Adipose tissue (tissue), 3 donors: ENCODE data around the gene RHOB. TPM values are rescaled to one million over a fixed set of nuclear protein-coding genes. Genes with fewer than 3 reads are reported as not detected.
"Not testable (repeated sequence)": the region's sequence is repeated elsewhere in the genome, so short reads cannot be mapped to it uniquely, and the experiment has no call there.

Source experiments
- H3K27ac ChIP-seq: one replicate; pipeline ENCODE4 v1.5.1; 2013; ENCODE audit warnings: low read depth, low read length
- WGBS, 3 donors: extraction: QIAGEN DNeasy Blood & Tissue Kit; methylation state at CpG; one replicate each; pipeline ENCODE4 v1.1.7; 2013; 5-methylcytosine and 5-hydroxymethylcytosine counted together
- polyA plus RNA-seq, 3 donors: library from polyadenylated mRNA; stranded (reverse); fragments of 200-250 nt; gene quantifications; one replicate each; pipeline ENCODE4 v1.2.3, GENCODE V29; 2013
- donor health status: healthy with polysubstance abuse.
- donor health status: Bipolar disorder and iron deficiency.
- donor health status: healthy.

The RHOB gene
- polyA plus RNA-seq, 3 donors, result 155 to 963 (median 704) TPM

- WGBS, 3 donors, result 91 to 98% (median 94%) methylated on average over 3 to 4 of the region's 4 CpGs
- no peak overlapping the region for H3K27ac ChIP-seq
Measured at GRCh38 chr2:20433946-20434553, 12.8 kb upstream of the RHOB start.

DNA sequence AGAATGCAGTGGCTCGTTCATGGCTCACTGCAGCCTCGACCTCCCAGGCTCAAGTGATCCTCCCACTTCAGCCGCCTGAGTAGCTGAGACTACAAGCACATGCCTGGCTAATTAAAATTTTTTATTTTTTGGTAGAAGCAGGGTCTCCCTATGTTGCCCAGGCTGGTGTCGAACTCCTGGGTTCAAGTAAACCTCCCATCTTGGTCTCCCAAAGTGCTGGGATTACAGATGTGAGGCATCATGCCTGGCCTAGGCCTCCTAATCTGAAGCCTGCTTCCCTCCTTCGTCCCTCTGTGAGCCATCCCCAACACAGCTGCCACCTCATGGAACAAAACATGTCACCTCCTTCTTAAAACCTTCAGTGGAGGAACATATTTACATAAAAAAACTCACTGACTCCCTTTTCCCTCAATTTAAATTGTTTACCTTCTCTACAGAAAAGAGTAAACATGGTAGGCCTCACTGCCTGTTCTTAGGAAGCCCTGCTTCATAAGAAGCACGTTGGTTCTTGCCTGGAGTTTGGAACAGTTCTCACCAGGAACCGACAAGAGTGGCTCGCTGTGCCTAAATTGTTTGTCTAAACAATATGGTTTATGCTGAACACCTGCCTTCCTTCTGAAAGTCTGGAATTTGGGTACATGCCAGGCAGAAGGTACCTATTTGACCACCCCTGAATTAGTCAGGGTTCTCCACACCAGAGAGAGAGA lies 12.1 kb upstream of the RHOB start:
- WGBS, 3 donors, result 90 to 96% (median 94%) methylated on average over 8 of the region's 8 CpGs
- H3K27ac ChIP-seq, result no peak overlapping the region

DNA sequence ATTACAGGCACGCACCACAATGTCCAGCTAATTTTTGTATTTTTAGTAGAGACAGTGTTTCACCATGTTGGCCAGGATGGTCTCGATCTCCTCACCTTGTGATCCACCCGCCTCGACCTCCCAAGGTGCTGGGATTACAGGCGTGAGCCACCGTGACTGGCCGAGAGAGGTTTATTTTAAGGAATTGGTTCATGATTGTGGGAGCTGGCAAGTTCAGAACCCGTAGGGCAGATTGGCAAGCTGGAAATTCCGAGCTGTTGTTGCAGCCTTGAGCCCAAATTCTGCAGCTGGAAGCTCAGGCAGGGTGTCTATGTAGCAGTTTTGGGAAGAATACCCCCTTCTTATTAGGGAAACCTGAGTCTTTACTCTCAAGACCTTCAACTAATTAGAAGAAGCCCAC lies 11.4 kb upstream of the RHOB start:
- not testable (repeated sequence) for H3K27ac ChIP-seq
- WGBS, 3 donors, result 93 to 94% (median 94%) methylated on average over 9 of the region's 9 CpGs

- H3K27ac ChIP-seq, result no peak overlapping the region
- 88 to 92% (median 91%) methylated on average over 7 of the region's 7 CpGs for WGBS, 3 donors
Measured at GRCh38 chr2:20436716-20437470, 10.0 kb upstream of the RHOB start.

DNA sequence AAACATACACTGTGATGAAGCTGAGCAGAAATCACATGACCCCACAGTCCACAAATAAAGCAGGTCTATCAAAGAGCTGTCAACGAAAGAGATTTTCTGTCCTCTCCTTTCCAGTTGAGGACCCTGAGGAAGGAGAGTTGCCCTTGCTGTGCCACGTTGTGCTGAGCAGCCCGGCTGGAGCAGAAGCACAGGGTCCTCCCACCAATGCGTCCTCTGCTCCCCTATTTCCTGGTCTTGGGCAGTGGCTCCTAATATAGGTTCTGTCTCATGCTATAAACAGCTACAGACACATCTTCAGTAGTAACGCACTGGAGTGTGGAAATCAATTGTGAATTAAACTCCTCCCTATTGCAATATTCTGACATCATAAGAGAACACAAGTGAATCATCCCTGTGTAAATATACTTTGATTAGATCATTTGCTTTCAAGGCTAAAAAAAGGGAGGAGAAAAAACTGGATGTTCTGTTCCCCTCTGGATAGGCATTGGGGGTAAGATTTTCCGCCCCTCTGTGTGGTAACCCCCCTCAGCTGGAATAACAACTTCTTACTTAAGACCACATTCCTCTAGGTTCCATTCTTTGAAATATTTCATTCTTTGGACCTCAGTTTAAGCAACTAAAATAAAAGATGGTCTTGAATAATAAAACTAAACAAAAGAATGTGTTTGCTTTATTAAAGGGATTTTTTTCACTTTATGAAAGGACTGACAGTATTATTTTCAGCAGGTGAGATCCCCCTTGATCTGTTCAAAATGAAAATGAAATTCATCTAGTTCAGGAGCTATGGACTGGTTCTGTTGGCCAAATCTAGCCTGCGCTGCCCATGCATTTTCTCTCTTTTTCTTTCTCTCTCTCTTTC lies 8.3 kb upstream of the RHOB start:
- no peak overlapping the region for H3K27ac ChIP-seq
- 44 to 47% (median 45%) methylated on average over 7 of the region's 7 CpGs for WGBS, 3 donors

DNA sequence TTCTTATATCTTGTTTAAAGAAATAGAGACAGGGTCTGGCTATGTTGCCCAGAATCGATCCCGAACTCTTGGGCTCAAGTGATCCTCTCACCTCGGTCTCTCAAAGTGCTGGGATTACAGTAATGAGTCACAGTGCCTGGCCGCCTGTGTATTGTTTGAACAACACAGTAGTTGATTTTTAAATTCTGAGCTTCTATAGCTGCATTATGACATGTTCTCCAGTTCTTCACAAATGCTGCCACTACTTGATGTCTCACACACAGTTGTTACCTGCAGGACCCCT lies 7.7 kb upstream of the RHOB start:
- 70 to 85% (median 82%) methylated on average over 4 of the region's 4 CpGs for WGBS, 3 donors
- H3K27ac ChIP-seq, result no peak overlapping the region

GRCh38 chr2:20439503-20439902 lies 7.4 kb upstream of the RHOB start:
- WGBS, 3 donors, result 53 to 79% (median 59%) methylated on average over 5 of the region's 5 CpGs
- H3K27ac ChIP-seq, result no peak overlapping the region

- 92 to 97% (median 93%) methylated on average over 6 of the region's 6 CpGs for WGBS, 3 donors
- H3K27ac ChIP-seq, result no peak overlapping the region
Measured at GRCh38 chr2:20440001-20440560, 6.8 kb upstream of the RHOB start.

GRCh38 chr2:20443276-20443920 lies 3.5 kb upstream of the RHOB start:
- WGBS, 3 donors, result 43 to 59% (median 47%) methylated on average over 6 of the region's 6 CpGs
- no peak overlapping the region for H3K27ac ChIP-seq

DNA sequence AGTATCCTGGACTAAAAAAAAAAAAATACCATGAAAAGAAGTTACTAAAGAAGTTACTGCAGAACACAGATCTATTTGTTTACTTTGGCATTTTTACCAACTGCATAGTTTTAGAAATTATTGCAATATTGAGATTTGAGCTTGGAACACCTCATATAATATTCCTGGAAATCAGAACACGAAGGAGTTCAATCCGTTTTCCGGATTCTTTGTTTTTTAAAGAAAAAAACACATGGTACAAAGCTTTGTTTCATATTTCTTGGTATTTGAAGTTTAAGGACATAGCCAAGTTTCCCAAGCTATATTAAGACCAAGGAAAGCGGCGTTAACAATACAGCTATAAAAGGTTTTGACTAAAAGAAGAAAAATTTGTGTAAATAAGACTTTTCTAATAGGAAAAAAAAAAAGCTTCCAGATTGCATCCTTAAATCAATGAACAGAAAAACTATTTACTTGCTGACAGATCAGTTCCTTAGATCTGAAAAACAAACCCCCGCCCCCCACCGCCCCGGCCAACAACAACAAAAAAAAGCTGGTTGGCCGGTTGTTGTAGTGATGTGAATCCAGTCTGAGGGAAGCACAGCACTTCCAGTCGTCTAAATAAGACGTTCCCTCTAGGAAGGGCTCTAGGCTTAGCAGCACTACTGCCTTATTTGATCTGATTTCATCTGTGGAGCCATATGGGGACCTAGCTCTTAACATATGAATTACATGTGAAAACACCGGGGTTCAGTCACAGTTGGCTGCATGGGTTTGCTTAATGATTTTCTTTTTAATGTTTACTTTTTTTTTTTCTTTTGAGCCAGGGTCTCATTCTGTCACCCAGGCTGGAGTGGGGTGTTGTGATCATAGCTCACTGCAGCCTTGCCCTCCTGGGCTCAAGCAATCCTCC lies 2.5 kb upstream of the RHOB start:
- 28 to 34% (median 30%) methylated on average over 12 of the region's 12 CpGs for WGBS, 3 donors
- H3K27ac ChIP-seq, result no peak overlapping the region

- H3K27ac ChIP-seq, result no peak overlapping the region
- WGBS, 3 donors, result 64 to 82% (median 64%) methylated on average over 24 of the region's 24 CpGs
Measured at GRCh38 chr2:20444993-20445910, 1.6 kb upstream of the RHOB start.

DNA sequence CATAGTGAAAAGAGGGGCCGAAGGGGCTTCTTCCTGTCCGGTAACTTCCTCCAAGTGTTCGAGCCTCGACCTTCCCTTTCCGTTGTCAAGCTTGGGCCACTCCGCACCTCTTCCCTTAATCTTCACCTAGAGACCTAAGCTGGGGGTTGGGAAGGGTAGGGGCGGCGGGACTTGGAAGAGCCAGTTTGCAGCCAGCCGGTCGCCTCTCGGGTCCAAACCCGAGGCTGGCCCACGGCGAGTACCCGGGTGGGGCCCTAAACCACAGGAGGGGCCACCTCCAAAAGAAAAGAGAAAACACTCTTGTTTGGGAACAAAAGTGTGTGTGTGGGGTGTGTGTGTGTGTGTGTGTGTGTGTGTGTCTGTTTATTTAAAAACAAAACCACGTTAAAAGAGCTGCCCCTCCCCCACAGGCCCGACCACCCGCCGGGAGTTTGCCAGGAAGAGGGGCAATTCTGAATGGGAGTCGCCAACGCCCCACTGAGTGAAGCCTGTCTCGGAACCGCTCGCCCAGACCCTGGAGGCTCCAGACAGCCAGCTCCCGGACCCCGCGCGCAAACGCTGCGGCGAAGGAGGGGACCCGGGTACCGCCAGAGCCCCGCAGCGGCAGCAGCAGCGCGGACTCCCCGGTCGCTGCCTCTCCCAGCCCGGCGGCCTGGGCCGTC lies 488 bp upstream of the RHOB start:
- peak overlapping the region; percentile 70 for H3K27ac ChIP-seq
- WGBS, 3 donors, result 3 to 9% (median 6%) methylated on average over 39 to 42 of the region's 42 CpGs

- peak overlapping the region; percentile 70 for H3K27ac ChIP-seq
- 5% methylated on average over 65 to 78 of the region's 78 CpGs for WGBS, 3 donors
Measured at GRCh38 chr2:20447437-20448245, 767 bp downstream of the RHOB start.

DNA sequence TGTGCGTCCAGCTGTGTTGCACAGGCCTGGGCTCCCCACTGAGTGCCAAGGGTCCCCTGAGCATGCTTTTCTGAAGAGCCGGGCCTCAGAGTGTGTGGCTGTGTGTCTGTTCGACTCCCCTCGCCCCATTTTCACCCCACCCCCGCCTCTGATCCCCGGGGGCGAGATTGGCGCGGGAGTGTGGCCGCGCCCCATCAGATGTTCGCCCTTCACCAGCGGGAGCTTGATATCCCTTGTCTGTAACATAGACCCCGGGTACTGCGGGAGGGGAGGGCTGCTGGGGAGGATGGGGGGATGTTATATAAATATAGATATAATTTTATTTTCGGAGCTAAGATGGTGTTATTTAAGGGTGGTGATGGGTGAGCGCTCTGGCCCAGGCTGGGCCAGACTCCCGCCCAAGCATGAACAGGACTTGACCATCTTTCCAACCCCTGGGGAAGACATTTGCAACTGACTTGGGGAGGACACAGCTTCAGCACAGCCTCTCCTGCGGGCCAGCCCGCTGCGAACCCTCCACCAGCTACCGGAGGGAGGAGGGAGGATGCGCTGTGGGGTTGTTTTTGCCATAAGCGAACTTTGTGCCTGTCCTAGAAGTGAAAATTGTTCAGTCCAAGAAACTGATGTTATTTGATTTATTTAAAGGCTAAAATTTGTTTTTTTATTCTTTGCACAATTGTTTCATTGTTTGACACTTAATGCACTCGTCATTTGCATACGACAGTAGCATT lies 1.5 kb downstream of the RHOB start:
- peak overlapping the region; percentile 70 for H3K27ac ChIP-seq
- WGBS, 3 donors, result 31 to 51% (median 37%) methylated on average over 26 of the region's 26 CpGs

GRCh38 chr2:20448977-20449306 lies 2.1 kb downstream of the RHOB start:
- H3K27ac ChIP-seq, result no peak overlapping the region
- 39 to 63% (median 47%) methylated on average over 1 of the region's 1 CpG for WGBS, 3 donors
